ENCODE measurements around the gene UNC119. TPM values are rescaled to one million over a fixed set of nuclear protein-coding genes. Genes with fewer than 3 reads are reported as not detected.

Gene UNC119
- total RNA-seq (2021; ENCODE audit: unreplicated experiment) (43.2 TPM), Bru-seq, nascent RNA (percentile 61 among the genes with signal in this experiment), BruChase-seq, experiment 1, labeled RNA remaining after a 6-hour chase (percentile 86 among the genes with signal in this experiment), BruChase-seq, experiment 2, labeled RNA remaining after a 2-hour chase (percentile 89 among the genes with signal in this experiment)
- polyA plus RNA-seq (2012) = 36.9 and 40.4 TPM in 2 replicates
- long read RNA-seq, transcript UNC119-202 (5 exons, 1,424 nt) = major isoform, 30 of 43 reads
- long read RNA-seq, partial matches to known transcripts = 6 of 43 reads
- long read RNA-seq, other reads (novel, unspliced or antisense) = 2 of 43 reads

GRCh38 chr17:28552176-28552999 is at the start of gene UNC119:
TSS of gene UNC119 (minus strand) at chr17:28552624. CDS start at chr17:28552557, 67 bp downstream.
- intact Hi-C loops (cut with micrococcal nuclease) = no loop called here
- DNase-seq (ENCODE audit: low read depth, low spot score) = no peak
- CTCF ChIA-PET = no interaction called here

DNA sequence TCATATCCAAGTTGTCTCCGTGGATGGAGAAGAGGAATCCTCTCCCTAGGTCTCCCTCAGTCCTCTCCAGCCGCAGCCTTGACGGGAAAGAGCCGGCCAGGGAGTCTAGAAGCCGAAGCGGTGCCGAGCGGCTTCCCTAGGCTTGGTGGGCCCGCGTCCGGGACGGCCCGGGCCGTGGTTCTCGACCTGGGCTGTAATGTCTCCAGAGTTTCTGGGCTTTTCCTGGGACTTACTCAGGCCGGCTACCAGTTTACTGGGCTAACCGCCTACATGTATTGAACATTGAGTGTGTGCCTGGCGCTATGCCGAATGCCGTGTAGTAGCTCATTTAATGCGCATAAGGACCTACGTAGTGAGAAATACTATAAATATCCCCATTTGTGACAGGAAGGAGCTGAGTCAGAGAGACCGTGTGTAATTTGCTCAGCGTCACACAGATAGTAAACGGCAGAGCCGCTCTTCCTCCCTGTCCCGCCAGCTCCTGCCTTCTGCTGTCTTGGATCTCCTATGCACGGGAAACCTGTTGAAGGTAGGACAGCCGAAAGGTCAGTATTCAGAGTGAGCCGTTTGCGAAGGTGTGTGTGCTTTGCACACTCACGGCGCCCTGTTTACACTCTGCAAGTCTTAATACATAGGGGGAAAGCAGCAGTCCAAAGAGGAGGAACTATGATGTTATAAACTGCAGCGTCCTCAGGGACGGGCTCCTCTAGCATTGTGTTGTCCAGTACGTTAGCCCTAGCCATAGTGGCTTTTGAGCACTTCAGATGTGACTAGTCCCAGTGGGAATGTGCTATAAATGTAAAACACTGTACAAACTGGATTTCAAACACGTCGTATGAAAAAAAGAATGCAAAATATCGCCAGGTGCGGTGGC is 47.1 kb upstream of the UNC119 start:
- H4K20me1 ChIP-seq (ENCODE audit: insufficient read depth) = no peaks in the 10 kb centered on the region
- H3K36me3 ChIP-seq (ENCODE audit: control insufficient read depth in 1 of 2, insufficient read depth in 2 of 2, low read length in 2 of 2) = peaks cover 0 to 2% of the 10 kb centered on the region in 2 experiments; a peak in 2 of 4 replicates
- peak overlapping the region; percentile 93 to 97 for H3K4me3 ChIP-seq (replicated peaks in 1 of 2; ENCODE audit: low read depth in 1 of 2, low read length in 2 of 2)
- peak overlapping the region; percentile 80 for H3K27ac ChIP-seq (ENCODE audit: low read depth, low read length)
- ChIA-PET POLR2A (interaction anchor here (0.7 to 1.1 kb wide), 2 partner anchors 28 to 120 kb away, joined by 3 to 5 read pairs; partner anchors contain the start of genes PIGS and RPL23A), CTCF (interaction anchor here (0.8 to 1.1 kb wide), 3 partner anchors 12 to 47 kb away, joined by 3 to 4 read pairs (median 3); no protein-coding TSS in a partner anchor), RAD21 (ENCODE audit: low non-redundant PET in 1 of 2, low total read pairs in 2 of 2, uncharacterized antibody in 2 of 2, unreplicated experiment in 2 of 2) (no interaction called here)
- H3K4me2 ChIP-seq (ENCODE audit: low read length) = peak overlapping the region; percentile 97
- peaks cover 4 to 22% of the 10 kb centered on the region in 2 experiments; a peak in 2 of 4 replicates for H3K4me1 ChIP-seq (ENCODE audit: control insufficient read depth in 1 of 2, insufficient read depth in 2 of 2, low read length in 2 of 2)
- TSS peak; percentile 92 for BruUV-seq (replicated peaks)
- no peaks in the 10 kb centered on the region for H3K9me2 ChIP-seq (ENCODE audit: insufficient read depth)
- DNase-seq (ENCODE audit: low read depth, low spot score) = peak; percentile 66
- no peaks in the 10 kb centered on the region for H3K9me3 ChIP-seq (ENCODE audit: control insufficient read depth in 1 of 2, insufficient read depth in 1 of 2, low read depth in 1 of 2, low read length in 2 of 2)
- peaks cover 33% of the 10 kb centered on the region for H3K79me2 ChIP-seq (ENCODE audit: insufficient read depth, low read length)
- H3K27me3 ChIP-seq (ENCODE audit: insufficient read depth, low read length) = no peaks in the 10 kb centered on the region
- peak; percentile 65 for ATAC-seq
- no peak overlapping the region for H2AFZ ChIP-seq (ENCODE audit: low read depth, low read length, poor library complexity, severe bottlenecking)
- intact Hi-C loops (cut with micrococcal nuclease) = no loop called here
- H3K9ac ChIP-seq (ENCODE audit: low read length) = peak overlapping the region; percentile 92
- TF ChIP-seq YY1 (IDR thresholded peaks at IDR 0.05; ENCODE audit: extremely low read depth, insufficient replicate concordance, low read depth, low read length) (no peak), ZBTB33 (IDR thresholded peaks at IDR 0.05; ENCODE audit: extremely low read depth, insufficient replicate concordance, low read length) (peak; percentile 6), CTCF (IDR thresholded peaks at IDR 0.05 in 2 of 3, conservative IDR thresholded peaks at IDR 0.05 in 1 of 3; ENCODE audit: borderline replicate concordance in 1 of 3, insufficient read depth in 1 of 3, low read depth in 2 of 3, low read length in 2 of 3) (no peak), CEBPB (IDR thresholded peaks at IDR 0.05; ENCODE audit: low read depth) (no peak), ZFX (IDR thresholded peaks at IDR 0.05) (0 out of 2 replicates have a peak, but pooled peaks have one; percentile 5), ATF3 (IDR thresholded peaks at IDR 0.05) (no peak)

More at GRCh38 chr17:28552176-28552999, at the start of gene UNC119:
- Histone ChIP-seq H2AFZ (ENCODE audit: low read depth, low read length, poor library complexity, severe bottlenecking) (no peak within 1 kb of the TSS), H3K27me3 (ENCODE audit: insufficient read depth, low read length) (no peaks in the 10 kb centered on the region), H3K4me2 (ENCODE audit: low read length) (peak within 1 kb of the TSS; percentile 97), H3K9me2 (ENCODE audit: insufficient read depth) (no peaks in the 10 kb centered on the region), H3K4me1 (ENCODE audit: control insufficient read depth in 1 of 2, insufficient read depth in 2 of 2, low read length in 2 of 2) (peaks cover 2 to 18% of the 10 kb centered on the region in 2 experiments; a peak in 3 of 4 replicates), H3K27ac (ENCODE audit: low read depth, low read length) (peak within 1 kb of the TSS; percentile 50; the same call in 1 of the 2 replicates), H3K9ac (ENCODE audit: low read length) (peak within 1 kb of the TSS; percentile 78), H3K4me3 (replicated peaks in 1 of 2; ENCODE audit: low read depth in 1 of 2, low read length in 2 of 2) (peak within 1 kb of the TSS; percentile 67 to 81), H4K20me1 (ENCODE audit: insufficient read depth) (no peaks in the 10 kb centered on the region), H3K9me3 (ENCODE audit: control insufficient read depth in 1 of 2, insufficient read depth in 1 of 2, low read depth in 1 of 2, low read length in 2 of 2) (no peaks in the 10 kb centered on the region), H3K79me2 (ENCODE audit: insufficient read depth, low read length) (peaks cover 16% of the 10 kb centered on the region; the same call in 1 of the 2 replicates), H3K36me3 (ENCODE audit: control insufficient read depth in 1 of 2, insufficient read depth in 2 of 2, low read length in 2 of 2) (peaks cover 12 to 22% of the 10 kb centered on the region in 2 experiments; a peak in 2 of 4 replicates)
- RAD21 ChIA-PET (ENCODE audit: low non-redundant PET in 1 of 2, low total read pairs in 2 of 2, uncharacterized antibody in 2 of 2, unreplicated experiment in 2 of 2) = no interaction called here
- peak; percentile 92 for ATAC-seq
- POLR2A ChIA-PET = no interaction called here
- BruUV-seq (replicated peaks) = no TSS peak
- TF ChIP-seq POLR2A (IDR thresholded peaks at IDR 0.05; ENCODE audit: borderline replicate concordance, extremely low read depth, insufficient read depth, insufficient read length) = peak; percentile 63
- TF ChIP-seq ZFX (IDR thresholded peaks at IDR 0.05) = peak; percentile 90
- TF ChIP-seq EZH2 (IDR thresholded peaks at IDR 0.05) = no peak
- TF ChIP-seq POLR2AphosphoS5 (IDR thresholded peaks at IDR 0.05; ENCODE audit: low read depth, low read length) = peak; percentile 84
- TF ChIP-seq CEBPB (IDR thresholded peaks at IDR 0.05; ENCODE audit: low read depth) = no peak

Measured in HCT116 (cell line).